Measurements from ENCODE around the gene ABR.
"Not testable (repeated sequence)": the region's sequence is repeated elsewhere in the genome, so short reads cannot be mapped to it uniquely, and the experiment has no call there.

The ABR gene

DNA sequence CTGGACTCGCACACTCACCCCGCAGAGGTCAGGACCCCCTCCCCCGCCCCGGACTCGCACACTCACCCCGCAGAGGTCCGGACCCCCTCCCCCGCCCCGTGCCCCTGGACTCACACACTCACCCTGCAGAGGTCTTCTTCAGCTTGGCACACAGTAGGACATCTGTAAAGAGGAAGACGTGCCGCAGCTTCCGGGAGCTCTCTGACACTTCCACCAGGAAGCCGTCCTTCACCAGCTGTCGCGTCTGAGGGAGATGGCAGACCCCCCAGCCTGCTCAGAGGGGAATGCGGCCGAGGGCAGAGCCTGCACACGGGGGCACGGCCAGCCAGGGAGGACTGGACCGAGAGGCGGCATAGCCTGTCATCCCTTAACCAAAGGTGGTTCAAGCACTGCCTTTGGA, 109.9 kb downstream of the ABR start:
- H3K36me3 ChIP-seq (ENCODE audit: insufficient read depth, low read length) = peaks cover 49% of the 10 kb centered on the region
- H3K27ac ChIP-seq (ENCODE audit: low read depth, low read length) = no peak overlapping the region
- H3K27me3 ChIP-seq (ENCODE audit: control insufficient read depth in 1 of 2, insufficient read depth in 2 of 2, low read length in 2 of 2) = no peaks in the 10 kb centered on the region
- no peaks in the 10 kb centered on the region for H3K9me3 ChIP-seq (ENCODE audit: low read length)
- H3K4me3 ChIP-seq (ENCODE audit: low read depth in 1 of 2, low read length in 2 of 2) = no peak overlapping the region
- no peaks in the 10 kb centered on the region for H3K4me1 ChIP-seq (ENCODE audit: insufficient read depth, low read length)
- H3K9ac ChIP-seq (ENCODE audit: low read length) = no peak overlapping the region

DNA sequence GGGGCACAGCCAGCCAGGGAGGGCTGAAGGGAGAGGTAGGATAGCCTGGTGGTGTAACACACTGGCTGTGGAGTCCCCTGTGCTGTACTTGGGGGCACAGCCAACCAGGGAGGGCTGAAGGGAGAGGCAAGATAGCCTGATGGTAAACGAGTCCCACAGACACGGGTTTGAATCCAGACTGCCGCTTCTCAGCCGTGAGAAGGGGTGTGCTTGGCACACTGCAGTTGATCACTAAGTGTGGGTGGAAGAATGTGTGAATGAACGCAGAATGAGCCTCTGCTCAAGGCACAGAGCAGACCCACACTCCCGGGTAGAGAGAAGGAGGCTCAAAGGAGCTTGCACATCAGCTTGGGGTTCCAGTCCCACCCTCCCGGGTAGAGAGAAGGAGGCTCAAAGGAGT, 111.4 kb downstream of the ABR start:
- no peak overlapping the region for H3K9ac ChIP-seq (ENCODE audit: low read length)
- no peaks in the 10 kb centered on the region for H3K9me3 ChIP-seq (ENCODE audit: low read length)
- H3K4me3 ChIP-seq (ENCODE audit: low read depth in 1 of 2, low read length in 2 of 2) = no peak overlapping the region
- H3K27ac ChIP-seq (ENCODE audit: low read depth, low read length) = no peak overlapping the region
- peaks cover 49% of the 10 kb centered on the region for H3K36me3 ChIP-seq (ENCODE audit: insufficient read depth, low read length)
- H3K4me1 ChIP-seq (ENCODE audit: insufficient read depth, low read length) = no peaks in the 10 kb centered on the region
- H3K27me3 ChIP-seq (ENCODE audit: control insufficient read depth in 1 of 2, insufficient read depth in 2 of 2, low read length in 2 of 2) = no peaks in the 10 kb centered on the region

DNA sequence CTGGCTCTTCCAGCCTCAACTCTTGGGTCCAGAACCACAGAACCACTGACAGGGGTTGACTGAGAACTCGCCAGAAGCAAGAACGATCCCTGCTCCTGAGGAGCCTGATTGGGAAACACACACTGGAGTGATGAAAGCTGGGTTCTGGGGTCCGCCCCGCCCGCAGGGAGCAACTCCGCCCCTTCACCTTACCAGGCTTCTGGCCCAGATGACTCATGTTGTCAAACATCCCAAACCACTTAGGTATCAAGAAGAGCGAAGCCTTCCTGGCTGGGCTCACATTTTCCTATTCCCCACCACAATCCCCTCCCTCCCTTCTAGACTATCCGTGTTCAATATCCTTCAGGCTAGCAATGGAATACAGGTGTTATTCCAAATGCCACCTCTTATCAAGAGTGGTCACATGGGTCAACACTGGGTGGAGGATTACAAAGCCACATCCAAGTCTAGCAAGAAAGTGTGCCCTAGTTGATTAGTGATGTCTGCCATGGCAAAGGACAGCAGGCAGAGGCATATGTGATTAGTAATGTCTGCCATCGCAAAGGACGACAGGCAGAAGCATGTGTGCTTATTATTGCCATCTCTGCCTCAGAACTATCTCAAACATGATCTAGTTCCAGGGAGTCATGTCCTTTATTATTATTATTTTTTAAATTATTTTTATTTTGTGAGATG, 112.4 kb downstream of the ABR start:
- Histone ChIP-seq H3K9me3 (ENCODE audit: low read length) (no peaks in the 10 kb centered on the region), H3K4me3 (ENCODE audit: low read depth in 1 of 2, low read length in 2 of 2) (no peak overlapping the region), H3K9ac (ENCODE audit: low read length) (no peak overlapping the region), H3K4me1 (ENCODE audit: insufficient read depth, low read length) (no peaks in the 10 kb centered on the region), H3K27me3 (ENCODE audit: control insufficient read depth in 1 of 2, insufficient read depth in 2 of 2, low read length in 2 of 2) (no peaks in the 10 kb centered on the region), H3K36me3 (ENCODE audit: insufficient read depth, low read length) (peaks cover 49% of the 10 kb centered on the region), H3K27ac (ENCODE audit: low read depth, low read length) (no peak overlapping the region)

DNA sequence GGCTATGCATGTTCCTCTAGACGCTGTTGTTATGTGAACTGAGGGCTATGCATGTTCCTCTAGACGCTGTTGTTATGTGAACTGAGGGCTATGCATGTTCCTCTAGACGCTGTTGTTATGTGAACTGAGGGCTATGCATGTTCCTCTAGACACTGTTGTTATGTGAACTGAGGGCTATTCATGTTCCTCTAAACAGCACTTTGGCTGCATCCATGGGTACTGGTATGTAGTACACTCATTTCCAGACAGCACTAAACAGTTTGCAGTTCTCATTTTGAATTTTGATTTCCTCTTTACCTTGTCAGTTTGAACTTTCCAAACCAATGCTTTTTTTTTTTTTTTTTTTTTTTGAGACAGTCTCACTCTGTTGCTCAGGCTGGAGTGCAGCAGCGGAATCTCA, 114.4 kb downstream of the ABR start:
- H3K27ac ChIP-seq (ENCODE audit: low read depth, low read length); H3K9me3 ChIP-seq (ENCODE audit: low read length); H3K9ac ChIP-seq (ENCODE audit: low read length); H3K27me3 ChIP-seq (ENCODE audit: control insufficient read depth in 1 of 2, insufficient read depth in 2 of 2, low read length in 2 of 2); H3K4me1 ChIP-seq (ENCODE audit: insufficient read depth, low read length); H3K4me3 ChIP-seq (ENCODE audit: low read depth in 1 of 2, low read length in 2 of 2): not testable (repeated sequence)
- peaks cover 39% of the 10 kb centered on the region for H3K36me3 ChIP-seq (ENCODE audit: insufficient read depth, low read length)

DNA sequence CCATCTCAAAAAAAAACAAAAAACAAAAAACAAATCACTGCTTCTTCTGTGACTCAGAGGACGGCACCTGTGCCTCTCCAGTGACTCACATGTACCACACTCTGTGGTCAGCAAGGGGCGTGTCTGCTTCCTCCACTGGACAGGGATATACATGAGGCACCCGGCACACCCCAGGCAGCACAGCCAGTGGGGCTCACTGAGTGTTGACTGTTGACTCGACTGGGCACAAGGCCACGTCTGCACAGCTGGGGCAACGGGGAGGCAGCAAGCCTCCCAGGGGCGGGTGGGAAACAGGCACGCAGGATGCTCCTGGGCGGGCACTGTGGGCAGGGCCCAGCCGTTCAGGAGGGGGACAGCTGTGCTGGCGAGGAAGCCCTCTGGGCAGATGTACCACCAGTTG, 118.8 kb downstream of the ABR start:
- Histone ChIP-seq H3K9ac (ENCODE audit: low read length) (no peak overlapping the region), H3K4me3 (ENCODE audit: low read depth in 1 of 2, low read length in 2 of 2) (no peak overlapping the region), H3K27ac (ENCODE audit: low read depth, low read length) (no peak overlapping the region), H3K36me3 (ENCODE audit: insufficient read depth, low read length) (peaks cover 30% of the 10 kb centered on the region), H3K4me1 (ENCODE audit: insufficient read depth, low read length) (peaks cover 4% of the 10 kb centered on the region), H3K9me3 (ENCODE audit: low read length) (no peaks in the 10 kb centered on the region), H3K27me3 (ENCODE audit: control insufficient read depth in 1 of 2, insufficient read depth in 2 of 2, low read length in 2 of 2) (no peaks in the 10 kb centered on the region)

DNA sequence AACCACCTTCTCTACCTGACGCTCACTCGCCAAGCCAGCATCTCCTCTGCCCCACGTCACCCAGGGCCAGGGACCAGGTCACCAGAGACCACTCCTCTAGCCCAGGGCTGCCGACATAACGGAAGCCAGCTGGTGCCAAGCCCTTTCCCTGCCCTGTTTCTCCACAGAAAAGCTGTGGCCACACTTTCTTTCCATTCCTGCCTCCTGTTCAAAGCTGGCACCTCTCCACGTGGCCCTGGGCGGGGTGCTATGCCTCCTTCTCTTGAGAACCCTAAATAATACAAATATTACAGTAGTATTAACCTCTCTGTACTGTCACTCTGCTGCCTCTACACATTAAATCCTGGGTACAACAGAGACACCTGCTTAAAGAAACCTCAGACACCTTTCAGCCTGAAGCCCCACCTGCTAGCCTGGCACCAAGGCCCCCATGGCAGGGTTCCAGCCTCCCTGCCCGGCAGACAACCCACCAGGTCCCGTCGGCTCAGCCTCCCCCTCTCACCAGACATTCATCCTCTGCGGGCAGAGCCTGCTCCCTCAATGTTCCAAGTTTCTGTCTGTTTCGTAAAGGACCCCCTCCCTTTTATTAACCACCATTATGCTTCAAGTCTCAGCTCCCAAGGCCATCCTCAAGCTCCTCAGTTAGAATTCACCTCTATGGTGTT, 120.5 kb downstream of the ABR start:
- no peak overlapping the region for H3K27ac ChIP-seq (ENCODE audit: low read depth, low read length)
- H3K4me1 ChIP-seq (ENCODE audit: insufficient read depth, low read length) = peaks cover 8% of the 10 kb centered on the region
- H3K27me3 ChIP-seq (ENCODE audit: control insufficient read depth in 1 of 2, insufficient read depth in 2 of 2, low read length in 2 of 2) = no peaks in the 10 kb centered on the region
- no peaks in the 10 kb centered on the region for H3K9me3 ChIP-seq (ENCODE audit: low read length)
- H3K4me3 ChIP-seq (ENCODE audit: low read depth in 1 of 2, low read length in 2 of 2) = no peak overlapping the region
- H3K9ac ChIP-seq (ENCODE audit: low read length) = no peak overlapping the region
- peaks cover 27% of the 10 kb centered on the region for H3K36me3 ChIP-seq (ENCODE audit: insufficient read depth, low read length)

DNA sequence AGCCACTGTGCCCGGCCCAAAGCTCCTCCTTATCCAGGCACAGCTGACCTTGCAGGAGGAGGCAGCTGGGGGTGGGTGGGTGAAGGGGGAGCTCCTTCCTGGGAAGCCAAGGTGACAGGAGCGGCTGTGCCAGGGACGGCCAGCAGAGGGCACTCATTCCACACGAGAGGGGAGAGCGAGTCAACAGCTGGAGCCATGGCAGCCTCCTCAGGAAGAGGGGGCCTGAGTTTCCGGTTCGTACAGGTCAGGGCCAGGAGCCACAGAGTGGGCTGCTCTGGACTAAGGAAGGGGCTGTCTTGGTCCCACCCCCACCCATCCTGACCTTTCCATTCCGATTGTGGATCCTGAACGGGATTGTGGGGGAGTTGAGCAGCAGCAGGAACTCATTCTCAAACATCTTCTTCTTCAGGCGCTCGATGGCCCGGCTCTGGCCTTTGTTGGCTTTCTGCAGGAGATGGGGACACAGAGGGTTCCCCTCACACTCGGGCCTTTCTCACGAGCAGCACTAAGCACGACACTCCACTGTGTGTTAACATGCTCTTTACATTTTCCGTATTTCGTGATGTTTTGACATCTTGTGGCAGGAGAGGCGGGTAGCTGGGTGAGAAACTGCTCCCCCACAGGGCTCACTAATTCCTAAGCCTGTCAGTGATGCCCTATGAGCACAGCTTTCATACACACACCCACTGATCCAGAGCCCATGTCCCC, 121.2 kb downstream of the ABR start:
- H3K27ac ChIP-seq (ENCODE audit: low read depth, low read length) = no peak overlapping the region
- H3K36me3 ChIP-seq (ENCODE audit: insufficient read depth, low read length) = peaks cover 34% of the 10 kb centered on the region
- peaks cover 8% of the 10 kb centered on the region for H3K4me1 ChIP-seq (ENCODE audit: insufficient read depth, low read length)
- H3K9ac ChIP-seq (ENCODE audit: low read length) = no peak overlapping the region
- no peak overlapping the region for H3K4me3 ChIP-seq (ENCODE audit: low read depth in 1 of 2, low read length in 2 of 2)
- H3K9me3 ChIP-seq (ENCODE audit: low read length) = no peaks in the 10 kb centered on the region
- no peaks in the 10 kb centered on the region for H3K27me3 ChIP-seq (ENCODE audit: control insufficient read depth in 1 of 2, insufficient read depth in 2 of 2, low read length in 2 of 2)

DNA sequence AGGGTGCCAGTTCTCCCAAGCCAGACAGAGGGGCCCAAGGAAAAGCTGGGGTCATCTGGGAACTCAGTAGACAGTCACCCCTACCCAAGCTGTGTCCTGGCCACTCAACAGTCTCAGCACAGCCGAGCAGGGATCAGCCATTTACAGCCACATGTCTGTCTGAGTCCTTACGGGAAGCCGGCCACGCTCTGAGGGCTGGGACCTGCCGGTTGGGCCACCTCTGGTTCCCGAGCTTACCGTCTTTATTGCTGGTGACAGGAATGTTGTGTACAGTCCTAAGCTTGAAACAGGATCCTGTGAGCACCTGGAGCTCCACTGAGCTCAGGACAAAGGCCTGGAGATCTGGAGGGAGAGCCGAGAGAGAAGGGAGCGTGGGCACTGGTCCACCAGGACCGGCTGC, 123.0 kb downstream of the ABR start:
- Histone ChIP-seq H3K4me1 (ENCODE audit: insufficient read depth, low read length) (peaks cover 8% of the 10 kb centered on the region), H3K9me3 (ENCODE audit: low read length) (no peaks in the 10 kb centered on the region), H3K27me3 (ENCODE audit: control insufficient read depth in 1 of 2, insufficient read depth in 2 of 2, low read length in 2 of 2) (no peaks in the 10 kb centered on the region), H3K36me3 (ENCODE audit: insufficient read depth, low read length) (peaks cover 34% of the 10 kb centered on the region), H3K9ac (ENCODE audit: low read length) (no peak overlapping the region), H3K4me3 (ENCODE audit: low read depth in 1 of 2, low read length in 2 of 2) (no peak overlapping the region), H3K27ac (ENCODE audit: low read depth, low read length) (no peak overlapping the region)

DNA sequence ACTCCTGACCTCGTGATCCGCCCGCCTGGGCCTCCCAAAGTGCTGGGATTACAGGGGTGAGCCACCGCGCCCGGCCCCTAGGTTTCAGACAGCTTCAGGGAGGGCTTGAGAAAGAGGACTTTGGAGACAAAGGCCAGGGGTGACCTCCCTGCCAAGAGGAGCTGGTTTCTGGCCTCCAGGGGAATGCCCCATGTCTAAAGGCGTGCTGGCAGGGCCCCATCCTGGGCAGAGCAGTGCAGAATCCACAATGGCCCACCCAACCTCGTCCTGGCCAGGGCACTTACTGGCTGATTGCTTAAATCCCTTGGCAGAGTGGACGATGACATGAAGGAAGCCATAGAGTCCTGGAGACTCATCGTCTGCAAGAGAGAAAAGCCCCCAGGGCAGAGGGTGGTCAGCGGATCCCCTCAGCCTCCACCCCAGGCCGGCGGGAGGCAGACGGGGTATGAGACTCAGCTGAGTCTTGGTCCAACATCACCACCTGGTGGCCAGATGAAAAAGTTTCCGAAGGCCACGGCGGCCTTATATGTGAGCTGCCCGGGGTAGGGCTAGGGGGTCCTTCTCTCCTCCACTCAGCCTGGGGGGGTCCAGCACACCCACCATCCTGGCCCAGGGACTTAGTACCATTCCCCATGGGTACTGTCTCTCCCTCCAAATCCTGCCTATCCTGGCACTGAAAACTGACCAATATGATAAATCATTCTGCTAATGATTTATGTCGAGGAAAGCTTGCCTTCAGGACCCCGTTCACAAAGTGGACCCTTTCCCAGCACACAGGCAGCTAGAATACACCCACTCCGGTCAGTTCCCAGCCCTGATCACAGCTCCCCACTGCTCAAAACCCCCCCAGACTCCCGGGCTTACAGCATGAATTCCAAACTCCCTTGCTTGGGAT, 123.8 kb downstream of the ABR start:
- Histone ChIP-seq H3K9ac (ENCODE audit: low read length) (no peak overlapping the region), H3K27me3 (ENCODE audit: control insufficient read depth in 1 of 2, insufficient read depth in 2 of 2, low read length in 2 of 2) (no peaks in the 10 kb centered on the region), H3K4me3 (ENCODE audit: low read depth in 1 of 2, low read length in 2 of 2) (no peak overlapping the region), H3K4me1 (ENCODE audit: insufficient read depth, low read length) (peaks cover 8% of the 10 kb centered on the region), H3K9me3 (ENCODE audit: low read length) (no peaks in the 10 kb centered on the region), H3K36me3 (ENCODE audit: insufficient read depth, low read length) (peaks cover 32% of the 10 kb centered on the region), H3K27ac (ENCODE audit: low read depth, low read length) (no peak overlapping the region)

DNA sequence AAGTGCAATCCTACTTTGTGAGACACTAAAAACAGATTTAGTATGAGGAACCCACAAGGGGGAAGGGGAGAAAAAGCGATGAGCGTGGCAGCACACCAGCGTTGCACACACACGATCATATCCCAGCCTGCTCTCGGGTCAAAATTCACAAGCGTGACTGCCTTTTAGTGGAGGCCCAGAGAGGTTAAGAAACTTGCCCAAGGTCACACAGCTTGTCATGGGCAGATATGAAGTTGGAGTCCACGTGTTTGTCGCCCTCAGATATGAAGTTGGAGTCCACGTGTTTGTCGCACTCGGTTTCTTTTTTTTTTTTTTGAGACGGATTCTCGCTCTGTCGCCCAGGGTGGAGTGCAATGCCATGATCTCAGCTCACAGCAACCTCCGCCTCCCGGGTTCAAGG, 124.5 kb downstream of the ABR start:
- Histone ChIP-seq H3K27me3 (ENCODE audit: control insufficient read depth in 1 of 2, insufficient read depth in 2 of 2, low read length in 2 of 2) (no peaks in the 10 kb centered on the region), H3K36me3 (ENCODE audit: insufficient read depth, low read length) (peaks cover 36% of the 10 kb centered on the region), H3K4me3 (ENCODE audit: low read depth in 1 of 2, low read length in 2 of 2) (no peak overlapping the region), H3K4me1 (ENCODE audit: insufficient read depth, low read length) (peaks cover 8% of the 10 kb centered on the region), H3K9me3 (ENCODE audit: low read length) (no peaks in the 10 kb centered on the region), H3K27ac (ENCODE audit: low read depth, low read length) (no peak overlapping the region), H3K9ac (ENCODE audit: low read length) (no peak overlapping the region)

DNA sequence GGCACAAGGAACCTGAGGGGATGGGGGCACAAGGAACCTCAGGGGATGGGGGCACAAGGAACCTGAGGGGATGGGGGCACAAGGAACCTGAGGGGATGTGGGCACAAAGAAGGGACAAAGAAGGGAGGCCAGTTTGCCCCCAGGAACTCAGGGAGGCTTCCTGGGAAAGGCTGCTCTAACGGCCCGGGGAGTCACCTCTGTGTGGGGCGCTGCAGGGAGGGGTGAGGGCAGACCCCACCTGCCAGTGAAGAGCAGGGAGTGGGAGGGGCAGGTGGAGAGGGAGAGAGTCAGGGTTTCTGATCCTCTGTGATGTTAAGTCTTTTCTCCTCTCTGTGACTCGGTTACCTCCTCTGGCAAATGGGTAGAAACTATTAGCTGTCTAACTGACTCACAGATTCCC, 125.1 kb downstream of the ABR start:
- Histone ChIP-seq H3K27me3 (ENCODE audit: control insufficient read depth in 1 of 2, insufficient read depth in 2 of 2, low read length in 2 of 2) (no peaks in the 10 kb centered on the region), H3K9ac (ENCODE audit: low read length) (no peak overlapping the region), H3K9me3 (ENCODE audit: low read length) (no peaks in the 10 kb centered on the region), H3K4me3 (ENCODE audit: low read depth in 1 of 2, low read length in 2 of 2) (no peak overlapping the region), H3K4me1 (ENCODE audit: insufficient read depth, low read length) (peaks cover 8% of the 10 kb centered on the region), H3K36me3 (ENCODE audit: insufficient read depth, low read length) (peaks cover 41% of the 10 kb centered on the region), H3K27ac (ENCODE audit: low read depth, low read length) (no peak overlapping the region)

Data from muscle layer of colon (tissue), 2 donors.